Endodermal cell (in vitro differentiated cells): Measurements from ENCODE around the gene ABCA7. TPM values are rescaled to one million over a fixed set of nuclear protein-coding genes. Genes with fewer than 3 reads are reported as not detected.

Experiments used
- DNase-seq: peaks from one replicate; pipeline ENCODE4 v3.0.0-alpha.2; 2017
- H3K27ac ChIP-seq: 2 replicates; pipeline ENCODE4 v1.5.1; 2013; ENCODE audit warnings: mild to moderate bottlenecking, low read depth, low read length, moderate library complexity
- H3K27me3 ChIP-seq: 2 replicates; pipeline ENCODE4 v1.6.1; 2013; ENCODE audit warnings: mild to moderate bottlenecking, low read length, moderate library complexity; ENCODE audit not compliant: insufficient read depth, control insufficient read depth, poor library complexity, severe bottlenecking
- H3K36me3 ChIP-seq: 2 replicates; pipeline ENCODE4 v1.7.0; 2013; ENCODE audit warnings: mild to moderate bottlenecking, low read length, moderate library complexity; ENCODE audit not compliant: control insufficient read depth, insufficient read depth
- H3K4me1 ChIP-seq: one replicate; pipeline ENCODE4 v1.7.0; 2013; ENCODE audit warnings: low read length; ENCODE audit not compliant: control insufficient read depth, insufficient read depth
- H3K4me3 ChIP-seq: 2 replicates; pipeline ENCODE4 v1.5.1; 2013; ENCODE audit warnings: mild to moderate bottlenecking, low read length, moderate library complexity
- H3K9ac ChIP-seq: 2 replicates; pipeline ENCODE4 v1.6.1; 2013; ENCODE audit warnings: mild to moderate bottlenecking, low read length, moderate library complexity; ENCODE audit not compliant: poor library complexity, severe bottlenecking; ENCODE audit errors: extremely low read depth
- H3K9me3 ChIP-seq: 2 replicates; pipeline ENCODE4 v1.6.1; 2013; ENCODE audit warnings: mild to moderate bottlenecking, low read length, moderate library complexity; ENCODE audit not compliant: control insufficient read depth
- H3K27ac Mint-ChIP-seq: 2 replicates; pipeline ENCODE4 v1.8.0; 2020; ENCODE audit warnings: mixed read lengths
- H3K27me3 Mint-ChIP-seq: 2 replicates; pipeline ENCODE4 v1.8.0; 2021; ENCODE audit warnings: mild to moderate bottlenecking, mixed read lengths; ENCODE audit not compliant: insufficient read depth
- H3K36me3 Mint-ChIP-seq: 2 replicates; pipeline ENCODE4 v1.8.0; 2020; ENCODE audit warnings: low read depth, mixed read lengths
- H3K4me1 Mint-ChIP-seq: 2 replicates; pipeline ENCODE4 v1.8.0; 2020; ENCODE audit warnings: mixed read lengths
- H3K4me3 Mint-ChIP-seq: 2 replicates; pipeline ENCODE4 v1.8.0; 2020; ENCODE audit warnings: mild to moderate bottlenecking, moderate library complexity, mixed read lengths
- H3K9me3 Mint-ChIP-seq: 2 replicates; pipeline ENCODE4 v1.8.0; 2020; ENCODE audit warnings: mild to moderate bottlenecking, mixed read lengths
- WGBS, 2 experiments: methylation state at CpG; one replicate each; pipeline versions ENCODE4 v1.1.5 to v1.1.7; 2013; ENCODE audit warnings: missing lambda C conversion rate in 2 of 2, mixed read lengths in 1 of 2; ENCODE audit not compliant: insufficient coverage in 1 of 2, insufficient read length in 1 of 2; 5-methylcytosine and 5-hydroxymethylcytosine counted together
- total RNA-seq, 2 donors: library from RNA; stranded (reverse); fragmentation: NEBNext Ultra II Directional in 1 of 2; extraction: Animal tissue kit (Norgen Biotek cat#: 25700) in 1 of 2; gene quantifications; 2 replicates in 1 of 2; 3 replicates in 1 of 2; pipeline ENCODE4 v1.2.1, GENCODE V29; 2021
- TF ChIP-seq, protein P1 (sequence below): fragments of 200-600 bp; sonication (generic); conservative IDR thresholded peaks from 2 replicates; pipeline ENCODE4 v1.5.0; 2021; ENCODE audit warnings: antibody characterized with exemption, mild to moderate bottlenecking

The ABCA7 gene
- total RNA-seq, 2 donors from 2014 or later = 67.2 to 68.7 TPM

DNA sequence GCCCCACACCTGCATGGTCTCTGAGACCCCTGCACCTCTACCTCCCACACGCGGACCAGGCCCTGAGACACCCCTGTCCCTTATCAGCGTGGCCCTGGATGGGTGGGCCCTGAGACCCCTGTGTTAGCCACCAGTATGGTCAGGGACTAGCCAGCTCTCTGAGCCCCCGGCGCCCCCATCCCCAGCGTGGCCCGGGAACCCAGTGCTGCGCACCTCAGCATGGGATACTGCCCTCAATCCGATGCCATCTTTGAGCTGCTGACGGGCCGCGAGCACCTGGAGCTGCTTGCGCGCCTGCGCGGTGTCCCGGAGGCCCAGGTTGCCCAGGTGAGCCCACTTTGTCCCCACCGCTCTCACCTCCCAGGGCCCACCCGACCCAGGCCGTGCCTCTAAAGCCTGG is 22.1 kb downstream of the ABCA7 start:
- Mint-ChIP-seq H3K36me3 (peaks cover 12% of the 10 kb centered on the region), H3K27me3 (peaks cover 20% of the 10 kb centered on the region), H3K4me3 (peak overlapping the region; percentile 40), H3K27ac (peak overlapping the region; percentile 75), H3K9me3 (no peaks in the 10 kb centered on the region), H3K4me1 (peaks cover 5% of the 10 kb centered on the region)
- TF ChIP-seq, protein P1, sequence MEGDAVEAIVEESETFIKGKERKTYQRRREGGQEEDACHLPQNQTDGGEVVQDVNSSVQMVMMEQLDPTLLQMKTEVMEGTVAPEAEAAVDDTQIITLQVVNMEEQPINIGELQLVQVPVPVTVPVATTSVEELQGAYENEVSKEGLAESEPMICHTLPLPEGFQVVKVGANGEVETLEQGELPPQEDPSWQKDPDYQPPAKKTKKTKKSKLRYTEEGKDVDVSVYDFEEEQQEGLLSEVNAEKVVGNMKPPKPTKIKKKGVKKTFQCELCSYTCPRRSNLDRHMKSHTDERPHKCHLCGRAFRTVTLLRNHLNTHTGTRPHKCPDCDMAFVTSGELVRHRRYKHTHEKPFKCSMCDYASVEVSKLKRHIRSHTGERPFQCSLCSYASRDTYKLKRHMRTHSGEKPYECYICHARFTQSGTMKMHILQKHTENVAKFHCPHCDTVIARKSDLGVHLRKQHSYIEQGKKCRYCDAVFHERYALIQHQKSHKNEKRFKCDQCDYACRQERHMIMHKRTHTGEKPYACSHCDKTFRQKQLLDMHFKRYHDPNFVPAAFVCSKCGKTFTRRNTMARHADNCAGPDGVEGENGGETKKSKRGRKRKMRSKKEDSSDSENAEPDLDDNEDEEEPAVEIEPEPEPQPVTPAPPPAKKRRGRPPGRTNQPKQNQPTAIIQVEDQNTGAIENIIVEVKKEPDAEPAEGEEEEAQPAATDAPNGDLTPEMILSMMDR = no peak
- H3K9ac ChIP-seq = no peak overlapping the region
- DNase-seq = no peak
- peaks cover 25% of the 10 kb centered on the region for H3K27me3 ChIP-seq
- peaks cover 17% of the 10 kb centered on the region for H3K36me3 ChIP-seq
- 94 to 96% methylated on average over 17 to 20 of the region's 20 CpGs for WGBS, 2 experiments
- no peak overlapping the region for H3K4me3 ChIP-seq
- no peak overlapping the region for H3K27ac ChIP-seq
- peaks cover 11% of the 10 kb centered on the region for H3K9me3 ChIP-seq
- peaks cover 5% of the 10 kb centered on the region for H3K4me1 ChIP-seq

DNA sequence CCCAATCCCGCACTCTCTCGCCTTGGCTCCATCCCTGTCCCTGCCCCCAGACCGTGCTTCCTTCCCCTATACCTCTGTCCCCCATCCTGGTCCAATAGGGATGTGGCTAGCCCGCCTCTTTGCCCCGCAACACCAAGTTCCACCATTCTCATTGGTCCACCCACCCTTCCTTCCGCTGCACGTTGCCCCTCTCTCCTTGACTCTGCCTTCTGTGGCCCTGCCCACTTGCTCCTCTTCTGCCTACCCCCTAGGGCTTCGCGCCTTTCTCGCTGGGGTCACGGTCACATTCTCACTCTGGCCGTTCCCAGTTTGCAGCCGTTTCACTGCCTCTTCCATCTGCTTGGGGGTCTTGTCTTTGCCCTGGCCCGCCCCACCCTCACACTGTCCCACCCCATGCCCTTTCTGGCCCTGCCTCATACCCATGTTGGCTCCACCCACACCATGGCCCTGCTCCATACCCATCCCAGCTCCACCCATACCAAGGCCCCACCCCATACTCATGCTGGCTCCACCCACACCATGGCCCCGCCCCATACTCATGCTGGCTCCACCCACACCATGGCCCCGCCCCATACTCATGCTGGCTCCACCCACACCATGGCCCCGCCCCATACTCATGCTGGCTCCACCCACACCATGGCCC is 22.6 kb downstream of the ABCA7 start:
- Mint-ChIP-seq H3K27ac (peak overlapping the region; percentile 75), H3K36me3 (peaks cover 8% of the 10 kb centered on the region), H3K9me3 (no peaks in the 10 kb centered on the region), H3K4me3 (peak overlapping the region; percentile 40), H3K4me1 (peaks cover 5% of the 10 kb centered on the region), H3K27me3 (peaks cover 21% of the 10 kb centered on the region)
- Histone ChIP-seq H3K9me3 (peaks cover 6% of the 10 kb centered on the region), H3K4me3 (no peak overlapping the region), H3K9ac (no peak overlapping the region), H3K27me3 (peaks cover 30% of the 10 kb centered on the region), H3K36me3 (peaks cover 14% of the 10 kb centered on the region), H3K4me1 (peaks cover 5% of the 10 kb centered on the region), H3K27ac (no peak overlapping the region)
- 86 to 88% methylated on average over 14 to 15 of the region's 17 CpGs for WGBS, 2 experiments
- DNase-seq = peak; percentile 60
- TF ChIP-seq, protein P1 = no peak

DNA sequence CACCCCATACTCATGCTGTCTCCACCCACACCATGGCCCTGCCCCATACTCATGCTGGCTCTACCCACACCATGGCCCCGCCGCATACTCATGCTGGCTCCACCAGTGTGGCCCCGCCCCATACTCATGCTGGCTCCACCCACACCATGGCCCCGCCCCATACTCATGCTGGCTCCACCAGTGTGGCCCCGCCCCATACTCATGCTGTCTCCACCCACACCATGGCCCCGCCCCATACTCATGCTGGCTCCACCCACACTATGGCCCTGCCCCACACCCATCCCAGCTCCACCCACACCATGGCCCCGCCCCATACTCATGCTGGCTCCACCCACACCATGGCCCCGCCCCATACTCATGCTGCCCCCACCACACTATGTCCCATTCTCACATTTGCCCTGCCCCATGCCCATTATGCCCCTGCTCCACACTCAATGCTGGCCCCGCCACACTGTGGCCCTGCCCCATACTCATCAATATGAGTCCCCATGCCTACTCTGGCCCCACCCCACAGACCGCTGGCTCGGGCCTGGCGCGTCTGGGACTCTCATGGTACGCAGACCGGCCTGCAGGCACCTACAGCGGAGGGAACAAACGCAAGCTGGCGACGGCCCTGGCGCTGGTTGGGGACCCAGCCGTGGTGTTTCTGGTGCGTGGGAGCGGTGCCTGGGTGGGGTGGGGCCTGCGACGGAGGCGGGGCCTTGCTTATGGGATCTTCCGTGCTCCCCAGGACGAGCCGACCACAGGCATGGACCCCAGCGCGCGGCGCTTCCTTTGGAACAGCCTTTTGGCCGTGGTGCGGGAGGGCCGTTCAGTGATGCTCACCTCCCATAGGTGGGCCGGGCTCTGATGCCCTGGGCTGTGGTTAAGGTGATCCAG is 23.4 kb downstream of the ABCA7 start:
- Histone ChIP-seq H3K4me3 (no peak overlapping the region), H3K36me3 (peaks cover 7% of the 10 kb centered on the region), H3K27ac (no peak overlapping the region), H3K27me3 (peaks cover 38% of the 10 kb centered on the region), H3K4me1 (peaks cover 5% of the 10 kb centered on the region), H3K9ac (no peak overlapping the region), H3K9me3 (no peaks in the 10 kb centered on the region)
- Mint-ChIP-seq H3K27me3 (peaks cover 26% of the 10 kb centered on the region), H3K4me3 (no peak overlapping the region), H3K27ac (no peak overlapping the region), H3K36me3 (peaks cover 7% of the 10 kb centered on the region), H3K4me1 (peaks cover 5% of the 10 kb centered on the region), H3K9me3 (no peaks in the 10 kb centered on the region)
- 92 to 96% methylated on average over 21 to 35 of the region's 37 CpGs for WGBS, 2 experiments
- TF ChIP-seq, protein P1 = no peak
- peak; percentile 77 for DNase-seq
